ENCODE results near the gene ANKRD18A. TPM values are rescaled to one million over a fixed set of nuclear protein-coding genes. Genes with fewer than 3 reads are reported as not detected.

ANKRD18A gene
- total RNA-seq, 2 experiments from 2014 or later, result 1.2 to 2.9 TPM

DNA sequence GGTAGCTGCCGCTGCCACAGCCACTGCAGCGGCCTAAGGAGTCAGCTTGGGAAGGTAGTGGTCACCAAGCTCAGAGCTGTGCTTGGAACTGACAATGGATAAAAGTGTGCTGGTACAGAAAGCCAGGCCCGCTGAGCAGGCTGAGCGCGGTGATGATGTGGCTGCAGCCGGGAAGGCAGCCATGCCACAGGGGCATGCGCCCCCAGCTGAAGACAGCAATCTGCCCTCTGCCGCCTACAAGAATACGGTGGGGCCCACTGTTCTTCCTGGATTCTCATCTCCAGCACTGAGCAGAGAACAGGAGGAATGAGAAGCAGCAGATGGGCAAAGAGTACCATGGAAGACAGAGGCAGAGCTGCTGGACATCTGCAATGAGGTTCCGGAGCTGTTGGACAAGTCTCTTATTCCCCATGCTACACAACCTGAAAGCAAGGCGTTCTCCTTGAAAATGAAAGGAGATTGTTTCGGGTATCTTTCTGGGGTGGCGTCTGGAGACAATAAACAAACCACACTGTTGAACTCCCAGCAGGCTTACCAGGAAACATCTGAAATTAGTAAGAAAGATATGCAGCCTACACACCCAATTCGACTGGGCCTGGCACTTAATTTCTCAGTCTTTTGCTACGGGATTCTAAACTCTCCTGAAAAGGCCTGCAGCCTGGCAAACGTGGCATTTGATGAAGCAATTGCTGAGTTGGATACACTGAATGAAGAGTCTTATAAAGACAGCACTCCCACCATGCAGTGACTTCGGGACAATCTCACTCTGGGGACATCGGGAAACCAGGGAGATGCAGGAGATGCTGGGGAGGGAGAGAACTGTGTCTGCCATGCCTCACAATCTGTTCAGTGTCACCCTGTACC is 22.8 kb upstream of the ANKRD18A start:
- Mint-ChIP-seq H3K27me3 (no peaks in the 10 kb centered on the region), H3K4me3 (no peak overlapping the region), H3K36me3 (no peaks in the 10 kb centered on the region), H3K9me3 (no peaks in the 10 kb centered on the region), H3K27ac (no peak overlapping the region), H3K4me1 (no peaks in the 10 kb centered on the region)
- ATAC-seq (ENCODE audit: low read depth) (no peak), DNase-seq (no peak)
- POLR2A ChIA-PET, result no interaction called here

DNA sequence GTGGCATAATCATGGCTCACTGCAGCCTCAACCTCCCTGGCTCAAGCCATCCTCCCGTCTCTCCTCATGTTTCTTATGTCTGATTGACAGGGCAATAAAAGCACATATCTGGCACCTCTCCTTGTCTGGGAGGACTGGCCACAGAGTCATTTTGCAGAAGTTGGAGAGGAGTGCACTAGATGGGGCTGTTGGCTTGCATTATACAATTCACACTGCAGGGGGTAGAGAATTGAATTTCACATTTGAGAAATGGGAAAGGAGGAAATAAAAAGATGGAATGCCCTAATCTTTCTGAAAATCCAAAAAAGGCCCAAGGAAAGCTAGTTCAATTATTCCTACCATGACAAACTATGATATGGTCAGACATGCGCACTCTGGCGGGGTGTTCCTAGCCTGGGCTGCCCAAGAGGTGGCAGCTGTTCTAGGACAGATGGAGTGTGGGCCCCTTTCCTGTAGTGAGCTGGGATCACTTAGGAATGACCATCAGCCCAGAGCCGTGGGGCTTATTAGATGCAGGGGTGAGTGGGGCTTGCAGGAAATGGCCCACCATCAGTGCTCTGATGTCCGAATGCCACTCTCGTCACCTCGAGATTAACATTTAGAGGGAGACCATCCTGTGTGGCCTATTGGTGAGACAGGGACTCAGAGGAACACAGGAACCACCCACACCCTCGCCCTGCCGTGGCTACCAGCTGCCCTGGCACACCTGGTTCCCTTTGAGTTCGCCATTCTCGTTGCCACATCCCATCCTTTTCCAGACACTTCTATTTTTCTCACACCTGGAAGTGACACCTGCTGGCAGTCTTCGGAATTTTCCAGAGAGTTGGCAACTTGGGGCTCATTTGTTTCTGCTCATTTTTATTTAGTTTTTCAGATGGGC is 21.8 kb upstream of the ANKRD18A start:
- no peak overlapping the region for H3K4me3 Mint-ChIP-seq
- no peaks in the 10 kb centered on the region for H3K9me3 Mint-ChIP-seq
- H3K36me3 Mint-ChIP-seq, result no peaks in the 10 kb centered on the region
- no peak overlapping the region for H3K27ac Mint-ChIP-seq
- POLR2A ChIA-PET, result no interaction called here
- no peak for DNase-seq
- H3K4me1 Mint-ChIP-seq, result no peaks in the 10 kb centered on the region
- ATAC-seq (ENCODE audit: low read depth), result no peak
- H3K27me3 Mint-ChIP-seq, result no peaks in the 10 kb centered on the region

DNA sequence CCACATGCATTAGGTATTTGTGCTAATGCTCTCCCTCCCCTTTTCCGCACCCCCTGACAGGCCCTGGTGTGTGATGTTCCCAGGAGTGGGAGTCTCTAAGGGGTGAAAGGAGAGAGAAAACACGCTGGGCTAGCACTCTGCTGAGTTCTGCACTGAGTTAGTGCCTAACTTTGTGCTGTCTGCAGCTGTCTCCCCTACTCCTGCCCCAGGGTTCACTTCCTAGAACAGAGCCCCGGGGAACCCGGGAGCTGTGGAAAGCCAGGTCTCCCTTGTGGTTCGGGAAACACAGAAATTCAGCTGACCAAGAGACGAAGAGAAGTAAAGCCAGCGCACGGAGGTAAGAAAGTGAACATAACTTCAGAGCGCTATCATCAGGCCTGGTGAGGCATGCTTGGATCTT is 20.7 kb upstream of the ANKRD18A start:
- POLR2A ChIA-PET, result no interaction called here
- Mint-ChIP-seq H3K27me3 (no peaks in the 10 kb centered on the region), H3K4me1 (no peaks in the 10 kb centered on the region), H3K27ac (no peak overlapping the region), H3K36me3 (no peaks in the 10 kb centered on the region), H3K4me3 (no peak overlapping the region), H3K9me3 (no peaks in the 10 kb centered on the region)
- ATAC-seq (ENCODE audit: low read depth) (no peak), DNase-seq (no peak)

DNA sequence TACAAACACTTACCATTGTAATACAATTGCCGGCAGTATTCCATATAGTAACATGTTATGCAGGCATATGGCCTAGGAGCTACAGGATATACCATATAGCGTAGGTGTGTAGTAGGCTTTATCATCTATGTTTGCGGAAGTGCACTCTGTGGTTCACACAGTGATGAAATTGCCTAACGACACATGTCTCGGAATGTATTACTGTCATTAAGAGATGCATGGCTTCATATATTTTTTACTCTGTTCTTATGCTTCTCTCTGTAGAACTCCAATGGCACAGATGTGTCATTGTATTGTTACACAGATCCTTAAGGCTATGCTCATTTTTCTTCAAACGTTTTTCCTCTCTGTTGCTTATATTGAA is 19.2 kb upstream of the ANKRD18A start:
- no peaks in the 10 kb centered on the region for H3K4me1 Mint-ChIP-seq
- no peak for ATAC-seq (ENCODE audit: low read depth)
- H3K4me3 Mint-ChIP-seq, result no peak overlapping the region
- no peaks in the 10 kb centered on the region for H3K36me3 Mint-ChIP-seq
- peaks cover 2% of the 10 kb centered on the region for H3K27me3 Mint-ChIP-seq
- no peaks in the 10 kb centered on the region for H3K9me3 Mint-ChIP-seq
- DNase-seq, result no peak
- H3K27ac Mint-ChIP-seq, result no peak overlapping the region
- POLR2A ChIA-PET, result no interaction called here

DNA sequence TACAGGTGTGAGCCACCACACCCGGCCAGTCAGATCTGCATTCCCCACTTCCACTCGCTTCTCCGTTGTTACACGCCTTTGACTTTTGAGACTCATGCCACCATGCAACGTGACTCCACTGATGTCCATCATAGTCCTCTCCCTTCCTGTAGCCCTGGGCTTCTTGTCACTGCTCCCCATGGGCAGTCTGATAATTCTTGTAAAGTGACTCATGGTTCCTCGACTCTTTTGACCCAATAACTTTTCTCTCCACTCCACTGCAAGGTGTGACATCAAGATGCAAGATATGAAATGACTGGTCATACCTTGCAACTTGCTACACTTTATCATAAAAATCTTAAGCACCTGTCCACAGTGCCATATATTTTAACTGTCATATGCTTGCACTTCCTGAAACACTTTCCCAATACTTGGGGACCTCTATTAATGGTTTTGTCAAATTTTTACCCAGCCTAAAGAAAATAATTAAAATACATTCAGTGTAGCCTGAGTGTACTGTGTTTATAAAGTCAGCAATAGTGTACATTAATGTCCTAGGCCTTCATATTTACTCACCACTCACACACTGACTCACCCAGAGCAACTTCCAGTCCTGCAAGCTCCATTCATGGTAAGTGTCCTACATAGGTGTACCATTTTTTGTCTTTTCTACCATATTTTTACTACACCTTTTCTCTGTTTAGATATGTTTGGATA is 18.6 kb upstream of the ANKRD18A start:
- no peak overlapping the region for H3K4me3 Mint-ChIP-seq
- no peaks in the 10 kb centered on the region for H3K4me1 Mint-ChIP-seq
- no peaks in the 10 kb centered on the region for H3K9me3 Mint-ChIP-seq
- no peak overlapping the region for H3K27ac Mint-ChIP-seq
- ATAC-seq (ENCODE audit: low read depth) (no peak), DNase-seq (no peak)
- POLR2A ChIA-PET, result no interaction called here
- H3K27me3 Mint-ChIP-seq, result peaks cover 2% of the 10 kb centered on the region
- no peaks in the 10 kb centered on the region for H3K36me3 Mint-ChIP-seq

DNA sequence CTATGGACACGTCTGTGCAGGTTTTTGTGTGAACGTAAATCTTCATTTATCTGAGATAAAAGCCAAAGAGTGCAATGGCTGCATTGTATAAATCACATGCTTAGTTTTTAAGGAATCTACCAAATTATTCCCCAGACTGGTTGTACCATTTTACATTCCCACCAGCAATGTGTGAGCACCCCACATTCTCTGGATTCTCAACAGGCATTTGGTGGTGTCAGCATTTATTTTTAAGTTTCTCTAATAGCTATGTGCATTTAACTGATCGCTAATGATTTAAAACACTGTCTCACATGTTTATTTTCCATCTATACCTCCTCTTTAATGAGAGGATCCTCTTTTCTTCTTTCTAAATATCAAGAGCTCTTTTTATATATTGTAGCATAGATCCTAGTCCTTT is 13.9 kb upstream of the ANKRD18A start:
- Mint-ChIP-seq H3K27me3 (peaks cover 2% of the 10 kb centered on the region), H3K4me3 (no peak overlapping the region), H3K4me1 (no peaks in the 10 kb centered on the region), H3K36me3 (no peaks in the 10 kb centered on the region), H3K9me3 (no peaks in the 10 kb centered on the region), H3K27ac (no peak overlapping the region)
- POLR2A ChIA-PET, result no interaction called here
- DNase-seq (no peak), ATAC-seq (ENCODE audit: low read depth) (no peak)

DNA sequence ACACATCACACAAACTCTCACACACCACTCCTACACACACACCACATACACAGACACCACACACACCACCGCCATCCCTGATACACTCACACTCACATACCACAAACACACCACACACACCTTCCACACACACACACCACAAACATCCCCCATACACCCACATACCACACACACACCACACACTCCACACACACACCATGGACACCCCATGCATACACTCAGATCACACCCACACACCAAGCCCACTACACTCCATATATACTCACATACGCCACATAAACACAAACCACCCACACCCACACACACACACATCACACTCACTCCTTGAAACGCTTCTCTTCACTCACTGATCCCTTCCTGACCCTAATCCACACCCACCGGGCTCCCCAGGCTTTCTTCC is 9.1 kb upstream of the ANKRD18A start:
- POLR2A ChIA-PET, result no interaction called here
- H3K27ac Mint-ChIP-seq, result no peak overlapping the region
- H3K4me3 Mint-ChIP-seq, result no peak overlapping the region
- peaks cover 9% of the 10 kb centered on the region for H3K27me3 Mint-ChIP-seq
- H3K4me1 Mint-ChIP-seq, result no peaks in the 10 kb centered on the region
- DNase-seq (no peak), ATAC-seq (ENCODE audit: low read depth) (no peak)
- H3K9me3 Mint-ChIP-seq, result peaks cover 3% of the 10 kb centered on the region
- no peaks in the 10 kb centered on the region for H3K36me3 Mint-ChIP-seq

DNA sequence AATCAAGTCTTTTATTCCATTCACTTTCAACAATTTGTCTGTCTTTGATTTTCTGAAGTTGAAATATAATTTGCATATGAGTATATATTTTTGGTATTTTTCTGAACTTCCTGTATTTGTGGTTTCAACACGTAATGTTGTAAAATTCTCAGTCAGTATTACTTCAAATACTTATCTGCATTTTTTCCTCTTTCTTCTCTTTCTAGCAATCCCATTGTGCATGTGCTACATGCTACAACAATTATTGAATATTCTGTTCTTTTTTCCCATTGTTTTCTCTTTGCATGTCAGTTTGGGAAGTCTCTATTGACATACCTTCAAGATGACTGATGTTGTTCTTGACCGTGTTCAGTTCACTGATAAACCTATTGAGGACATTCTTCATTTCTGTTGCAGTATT is 5.6 kb upstream of the ANKRD18A start:
- POLR2A ChIA-PET, result no interaction called here
- Mint-ChIP-seq H3K4me3 (no peak overlapping the region), H3K4me1 (peaks cover 6% of the 10 kb centered on the region), H3K27ac (no peak overlapping the region), H3K36me3 (no peaks in the 10 kb centered on the region), H3K9me3 (peaks cover 3% of the 10 kb centered on the region), H3K27me3 (peaks cover 27% of the 10 kb centered on the region)
- ATAC-seq (ENCODE audit: low read depth), result no peak
- no peak for DNase-seq

DNA sequence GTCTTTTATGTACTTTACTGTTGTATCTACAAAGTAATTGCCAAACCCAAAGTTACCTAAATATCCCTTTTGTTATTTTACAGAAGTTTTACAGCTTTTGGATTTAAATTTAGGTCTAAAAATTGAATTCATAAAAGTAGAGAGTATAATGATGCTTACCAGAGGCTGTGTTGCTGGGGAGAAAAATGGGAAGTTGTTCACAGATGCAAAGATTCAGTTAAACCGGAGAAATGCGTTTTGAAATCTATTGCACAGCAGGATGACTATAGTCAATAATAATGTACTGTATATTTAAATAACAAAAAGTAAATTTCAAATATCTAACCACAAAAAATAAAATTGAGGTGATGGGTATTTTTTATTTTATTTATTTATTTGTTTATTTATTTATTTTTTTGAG is 2.6 kb upstream of the ANKRD18A start:
- no peak overlapping the region for H3K27ac Mint-ChIP-seq
- H3K36me3 Mint-ChIP-seq, result no peaks in the 10 kb centered on the region
- peaks cover 3% of the 10 kb centered on the region for H3K9me3 Mint-ChIP-seq
- DNase-seq (no peak), ATAC-seq (ENCODE audit: low read depth) (no peak)
- POLR2A ChIA-PET, result no interaction called here
- peaks cover 40% of the 10 kb centered on the region for H3K27me3 Mint-ChIP-seq
- H3K4me1 Mint-ChIP-seq, result peaks cover 6% of the 10 kb centered on the region
- peak overlapping the region; percentile 68 for H3K4me3 Mint-ChIP-seq

DNA sequence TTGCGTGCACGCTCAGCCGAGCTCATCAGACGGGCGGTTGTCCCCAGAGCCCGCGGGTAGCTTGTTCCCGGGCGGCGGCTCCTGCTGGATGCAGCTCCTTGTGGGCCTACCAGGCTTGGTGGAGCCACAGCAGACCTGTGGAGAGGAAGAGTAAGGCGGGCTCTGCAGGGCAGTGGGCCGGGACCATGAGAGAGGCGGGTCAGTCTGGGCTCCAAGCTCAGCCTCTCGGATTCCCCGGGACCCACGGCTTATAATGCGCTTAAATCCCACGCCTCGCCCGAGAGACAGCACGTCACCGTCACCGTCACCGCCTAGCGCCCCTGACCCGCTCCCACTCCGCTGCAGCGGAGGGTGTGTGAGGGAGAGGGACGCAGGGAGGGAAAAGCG is 1.9 kb upstream of the ANKRD18A start:
- Mint-ChIP-seq H3K4me1 (peaks cover 6% of the 10 kb centered on the region), H3K9me3 (peaks cover 3% of the 10 kb centered on the region), H3K27ac (no peak overlapping the region), H3K27me3 (peaks cover 44% of the 10 kb centered on the region), H3K36me3 (no peaks in the 10 kb centered on the region), H3K4me3 (peak overlapping the region; percentile 68)
- POLR2A ChIA-PET, result no interaction called here
- ATAC-seq (ENCODE audit: low read depth) (no peak), DNase-seq (no peak)

DNA sequence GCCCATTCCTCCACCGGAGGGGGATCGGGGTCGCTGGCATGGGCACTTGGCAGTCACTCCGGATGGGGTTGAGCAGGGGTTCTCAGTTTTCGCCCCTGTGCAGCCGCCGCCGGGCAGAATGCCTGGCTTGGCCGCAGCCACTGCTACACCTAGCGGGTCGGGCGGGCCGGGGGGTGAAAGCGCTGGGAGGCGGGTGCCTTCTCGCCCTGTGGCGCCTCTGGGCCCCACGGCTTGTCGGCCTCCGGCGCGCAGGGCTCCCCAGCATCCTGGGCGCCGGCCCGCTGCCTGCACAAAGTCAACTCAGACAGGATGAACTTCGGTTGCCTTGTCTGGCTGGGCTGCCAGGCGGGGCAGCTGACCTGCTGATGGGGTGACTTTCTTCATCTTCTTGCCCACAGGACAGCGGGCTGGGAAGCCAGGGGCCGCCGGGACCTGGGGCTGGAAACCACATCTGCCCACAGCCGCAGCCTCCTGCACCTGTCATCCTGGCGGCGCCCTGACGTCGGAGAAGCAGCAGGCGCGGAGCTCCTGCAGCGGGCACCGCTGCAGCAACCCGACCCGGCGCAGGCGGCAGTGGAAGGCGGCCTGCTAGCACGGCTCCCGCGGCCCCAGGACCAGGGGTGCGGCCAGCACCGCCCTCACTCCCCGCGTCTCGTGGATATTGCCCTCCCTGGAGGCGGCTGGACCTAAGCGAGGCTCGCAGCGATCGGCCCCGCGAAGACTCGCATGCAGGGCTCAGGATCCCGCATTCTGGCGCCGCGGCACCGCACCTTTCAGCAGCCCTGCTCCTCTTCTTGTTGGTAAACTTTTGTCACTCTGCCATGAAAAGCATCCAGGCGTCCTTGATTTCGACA is 1.3 kb upstream of the ANKRD18A start:
- peaks cover 46% of the 10 kb centered on the region for H3K27me3 Mint-ChIP-seq

DNA sequence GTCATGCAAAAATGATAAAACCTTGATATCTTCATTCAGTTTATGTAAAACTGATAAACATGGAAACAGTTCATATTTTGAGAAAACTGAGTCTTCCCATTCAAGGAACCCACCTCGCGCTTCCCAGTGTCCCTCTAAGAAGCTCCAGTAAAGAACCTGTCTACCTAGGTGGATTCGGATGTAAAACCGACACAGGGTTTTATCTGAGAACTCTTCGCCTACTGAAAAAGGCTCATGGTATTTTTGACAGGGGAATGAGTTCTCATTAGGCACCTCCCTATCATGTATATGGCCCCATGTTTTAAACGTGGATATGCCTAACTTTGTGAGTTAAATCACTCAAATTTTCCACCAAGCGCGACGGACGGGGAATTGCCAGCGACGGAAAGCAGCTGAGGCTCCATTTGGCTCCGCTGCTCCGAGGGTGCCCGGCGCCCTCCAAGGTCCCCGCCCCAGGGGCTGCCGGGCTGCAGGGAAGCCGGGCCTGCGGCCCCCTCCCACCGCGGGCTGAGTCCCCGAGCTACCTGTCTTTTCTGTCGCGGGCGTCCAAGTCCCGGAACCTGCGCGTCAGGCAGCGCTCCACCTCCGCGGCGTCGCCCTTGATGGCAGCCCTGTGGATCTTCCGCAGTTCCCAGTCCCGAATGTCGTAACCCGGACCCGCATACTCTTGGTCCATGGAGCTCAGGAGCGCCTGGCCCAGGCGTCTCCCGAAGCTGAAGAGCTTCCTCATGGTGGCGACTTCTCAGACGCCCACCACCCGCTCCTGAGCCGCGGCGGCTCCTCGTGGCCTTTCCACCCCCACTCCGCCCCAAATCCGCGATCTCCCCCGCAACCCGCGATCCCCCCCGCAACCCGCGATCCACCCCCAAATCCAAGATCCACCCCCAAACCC is 594 bp downstream of the ANKRD18A start:
- peak overlapping the region; percentile 78 for H3K27ac Mint-ChIP-seq
- H3K4me3 Mint-ChIP-seq, result peak overlapping the region; percentile 88
- ATAC-seq (ENCODE audit: low read depth), result no peak
- H3K27me3 Mint-ChIP-seq, result peaks cover 38% of the 10 kb centered on the region
- H3K36me3 Mint-ChIP-seq, result no peaks in the 10 kb centered on the region
- no peaks in the 10 kb centered on the region for H3K9me3 Mint-ChIP-seq
- POLR2A ChIA-PET, result no interaction called here
- DNase-seq, result peak; percentile 36
- peaks cover 6% of the 10 kb centered on the region for H3K4me1 Mint-ChIP-seq

More for the DNA sequence above, 1.3 kb upstream of the ANKRD18A start:
- Mint-ChIP-seq H3K4me3 (peak overlapping the region; percentile 68), H3K36me3 (no peaks in the 10 kb centered on the region), H3K9me3 (peaks cover 3% of the 10 kb centered on the region), H3K27ac (no peak overlapping the region), H3K4me1 (peaks cover 6% of the 10 kb centered on the region)
- ATAC-seq (ENCODE audit: low read depth) (peak; percentile 55), DNase-seq (peak; percentile 62)
- POLR2A ChIA-PET, result no interaction called here
